Heart right ventricle (tissue), 16 donors: ENCODE data around the gene SEC23B. TPM values are rescaled to one million over a fixed set of nuclear protein-coding genes. Genes with fewer than 3 reads are reported as not detected.

Source experiments
- ATAC-seq, 8 donors: fragments of 200-7000 bp; cut with Tn5 transposase; one replicate each; pipeline ENCODE4 v1.9.1; 2020; ENCODE audit warnings: mild to moderate bottlenecking in 8 of 8, moderate library complexity in 8 of 8, moderate number of reproducible peaks in 1 of 8
- DNase-seq, 2 donors: peaks; one replicate each; pipeline ENCODE4 v3.0.0-alpha.2; 2020
- H3K27ac ChIP-seq, 10 donors: fragments of 200-600 bp; sonication (generic) in 2 of 10; one replicate each; pipeline versions ENCODE4 v1.5.0 to v1.8.0; 2020 to 2022; ENCODE audit warnings: mild to moderate bottlenecking in 3 of 10
- H3K27me3 ChIP-seq, 7 donors: fragments of 200-600 bp; one replicate each; pipeline ENCODE4 v1.8.0; 2021 to 2022; ENCODE audit warnings: mild to moderate bottlenecking in 2 of 7
- H3K36me3 ChIP-seq, 9 donors: fragments of 200-600 bp; sonication (generic) in 1 of 9; one replicate each; pipeline versions ENCODE4 v1.5.0 to v1.8.0; 2020 to 2022; ENCODE audit warnings: mild to moderate bottlenecking in 2 of 9
- H3K4me1 ChIP-seq, 9 donors: fragments of 200-600 bp; sonication (generic) in 1 of 9; one replicate each; pipeline versions ENCODE4 v1.5.0 to v1.8.0; 2020 to 2022; ENCODE audit warnings: mild to moderate bottlenecking in 4 of 9
- H3K4me3 ChIP-seq, 10 donors: fragments of 200-600 bp; sonication (generic) in 2 of 10; one replicate each; pipeline versions ENCODE4 v1.5.0 to v1.8.0; 2020 to 2022; ENCODE audit warnings: mild to moderate bottlenecking in 7 of 10, moderate library complexity in 2 of 10
- H3K9me3 ChIP-seq, 11 donors: fragments of 200-600 bp in 10 of 11; sonication (generic) in 2 of 11; one replicate each; pipeline versions ENCODE4 v1.5.0 to v1.8.0; 2013 to 2022; ENCODE audit warnings: mild to moderate bottlenecking in 2 of 11, control low read depth in 1 of 11, moderate library complexity in 1 of 11
- WGBS, 2 donors: extraction: QIAGEN DNeasy Blood & Tissue Kit; methylation state at CpG; one replicate each; pipeline ENCODE4 v1.1.7; 2013; ENCODE audit warnings: inconsistent platforms in 1 of 2; 5-methylcytosine and 5-hydroxymethylcytosine counted together
- intact Hi-C, 10 donors: fragments of 100-400 bp; cut with DNase I; formaldehyde crosslinking; loops; one replicate each; pipeline versions ENCODE4 v1.11.1 to v1.14.2; 2022
- polyA plus RNA-seq, 2 donors: library from polyadenylated mRNA; stranded (reverse); fragments of 200-250 nt; gene quantifications; one replicate each; pipeline ENCODE4 v1.2.3, GENCODE V29; 2013
- total RNA-seq, 10 donors: library from RNA; stranded (reverse); fragmentation: NEBNext Ultra II Directional in 3 of 10; extraction: Animal tissue kit (Norgen Biotek cat#: 25700) in 3 of 10; gene quantifications; one replicate each; pipeline versions ENCODE4 v1.2.1 to v1.2.4, GENCODE V29; 2021 to 2023
- TF ChIP-seq, protein P1 (sequence below), 9 donors: fragments of 200-600 bp; sonication (generic) in 2 of 9; IDR thresholded peaks; one replicate each; pipeline versions ENCODE4 v1.5.0 to v1.8.0; 2021 to 2022; ENCODE audit warnings: antibody characterized with exemption in 9 of 9, mild to moderate bottlenecking in 5 of 9, moderate library complexity in 1 of 9
- donor health status: Arrhythmogenic right ventricular cardiomyopathy.
- donor health status: ischemic (EF 13 %, LVEDD 7.1; RV severe dilation, severe dysfunction).
- donor health status: healthy with polysubstance abuse.
- donor health status: DM: no; HTN: yes; CAD: no.
- donor health status: DM: no; HTN: no; CAD: no.
- donor health status: ischemic (EF 25% LVEDD 6.9; RV normal size, moderate dysfunction).
- donor health status: ischemic (EF 25% LVEDD 5.7; RV mildly dilated, moderate dysfunction).
- donor health status: healthy.
- donor health status: DM: yes; HTN: yes; CAD: no.
- donor health status: Ischemic cardiomyopathy.
- donor health status: ischemic (EF 35%, LVEDD 5.7; RV mildly dilated, moderate dysfunction).
- donor health status: nonischemic (EF 11% LVEDD 7.7; RV severe dilation, severe dysfunction).
- donor health status: DM: yes; HTN: yes; CAD: no.
- donor health status: PGD.
- donor health status: ischemic (EF 29% LVEDD 5.4; RV normal size, mild dysfunction).
- donor health status: nonischemic (EF 23%, LVEDD 6.1; RV moderate dilation, normal function).

SEC23B gene
- total and polyA plus RNA-seq, 12 donors, result 2.6 to 20.5 (median 10.6) TPM

DNA sequence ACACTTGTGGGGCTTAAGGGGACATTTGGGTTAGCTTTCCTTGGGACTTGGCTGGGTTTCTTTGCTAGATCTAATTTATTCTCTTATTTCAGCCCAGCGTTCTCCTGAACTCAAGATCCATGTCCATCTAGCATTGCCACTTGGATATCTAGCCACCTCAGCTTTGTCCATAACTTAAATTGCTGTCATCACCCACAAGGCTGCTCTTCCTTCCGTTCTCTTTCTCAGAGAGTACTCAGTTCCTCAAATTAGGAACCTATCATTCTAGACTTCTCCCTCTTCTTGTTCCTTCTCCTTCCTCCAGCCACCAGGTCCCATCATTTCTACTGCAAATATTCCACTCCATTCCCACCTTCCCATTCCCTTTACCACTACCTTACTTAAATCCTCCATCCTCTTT, 63.8 kb downstream of the SEC23B start:
- no peak overlapping the region for H3K27ac ChIP-seq
- 94 to 97% methylated on average over 2 of the region's 2 CpGs for WGBS, 2 donors
- peaks cover 0 to 32% (median 0%) of the 10 kb centered on the region in 9 donors for H3K36me3 ChIP-seq
- DNase-seq (no peak), ATAC-seq (no peak)
- H3K4me1 ChIP-seq, result peaks cover 0 to 16% (median 10%) of the 10 kb centered on the region in 9 donors
- H3K4me3 ChIP-seq, result no peak overlapping the region
- TF ChIP-seq, protein P1, sequence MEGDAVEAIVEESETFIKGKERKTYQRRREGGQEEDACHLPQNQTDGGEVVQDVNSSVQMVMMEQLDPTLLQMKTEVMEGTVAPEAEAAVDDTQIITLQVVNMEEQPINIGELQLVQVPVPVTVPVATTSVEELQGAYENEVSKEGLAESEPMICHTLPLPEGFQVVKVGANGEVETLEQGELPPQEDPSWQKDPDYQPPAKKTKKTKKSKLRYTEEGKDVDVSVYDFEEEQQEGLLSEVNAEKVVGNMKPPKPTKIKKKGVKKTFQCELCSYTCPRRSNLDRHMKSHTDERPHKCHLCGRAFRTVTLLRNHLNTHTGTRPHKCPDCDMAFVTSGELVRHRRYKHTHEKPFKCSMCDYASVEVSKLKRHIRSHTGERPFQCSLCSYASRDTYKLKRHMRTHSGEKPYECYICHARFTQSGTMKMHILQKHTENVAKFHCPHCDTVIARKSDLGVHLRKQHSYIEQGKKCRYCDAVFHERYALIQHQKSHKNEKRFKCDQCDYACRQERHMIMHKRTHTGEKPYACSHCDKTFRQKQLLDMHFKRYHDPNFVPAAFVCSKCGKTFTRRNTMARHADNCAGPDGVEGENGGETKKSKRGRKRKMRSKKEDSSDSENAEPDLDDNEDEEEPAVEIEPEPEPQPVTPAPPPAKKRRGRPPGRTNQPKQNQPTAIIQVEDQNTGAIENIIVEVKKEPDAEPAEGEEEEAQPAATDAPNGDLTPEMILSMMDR (IDR thresholded peaks at IDR 0.05), result no peak
- H3K27me3 ChIP-seq, result no peaks in the 10 kb centered on the region
- no peaks in the 10 kb centered on the region for H3K9me3 ChIP-seq
- intact Hi-C loops, result no loop called here

DNA sequence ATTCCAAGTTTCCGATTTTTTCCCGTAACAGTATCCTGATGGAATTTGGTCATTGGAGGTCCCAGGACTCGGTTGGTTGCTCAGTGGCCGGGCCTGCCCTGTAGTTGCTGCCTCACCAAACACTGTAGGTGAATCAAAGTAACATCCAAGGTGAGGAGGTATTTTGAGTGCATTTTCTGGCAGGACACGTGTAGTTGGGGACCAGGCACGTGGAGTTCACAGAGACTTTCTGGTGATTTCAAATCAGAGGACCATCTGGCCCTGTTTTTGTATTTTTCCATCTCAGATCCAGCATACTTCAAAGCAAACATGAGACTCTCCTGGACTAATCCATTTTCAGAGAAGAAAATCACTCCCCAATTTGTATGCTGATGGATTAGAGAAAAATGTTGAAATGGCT, 70.2 kb downstream of the SEC23B start:
- ATAC-seq, result no peak
- intact Hi-C loops, result no loop called here
- Histone ChIP-seq H3K27me3 (no peaks in the 10 kb centered on the region), H3K4me1 (no peaks in the 10 kb centered on the region), H3K27ac (no peak overlapping the region), H3K4me3 (no peak overlapping the region), H3K9me3 (no peaks in the 10 kb centered on the region), H3K36me3 (no peaks in the 10 kb centered on the region)
- DNase-seq, result no peak
- WGBS, 2 donors, result 78 to 89% methylated on average over 6 of the region's 6 CpGs
- TF ChIP-seq, protein P1 (IDR thresholded peaks at IDR 0.05), result no peak

DNA sequence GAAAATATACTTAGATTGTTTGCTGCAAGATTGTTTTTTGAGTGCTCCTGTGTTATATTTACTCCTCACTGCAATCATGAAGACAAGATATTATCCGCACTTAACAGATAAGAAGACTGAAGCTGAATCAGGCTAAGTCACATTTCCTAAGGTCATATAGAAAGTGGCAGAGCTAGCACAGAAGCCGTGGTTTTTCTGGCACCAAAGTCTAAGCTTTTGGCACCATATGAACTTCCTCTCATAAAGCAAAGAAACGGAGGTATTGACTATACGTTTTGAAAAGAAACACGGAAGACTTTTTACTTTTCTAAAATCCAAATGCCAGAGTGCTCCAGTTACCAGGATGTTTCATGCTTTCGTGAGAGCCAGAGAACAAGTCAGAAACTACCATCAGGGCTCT, 70.8 kb downstream of the SEC23B start:
- WGBS, 2 donors, result 58 to 63% methylated on average over 6 of the region's 6 CpGs
- intact Hi-C loops, result no loop called here
- Histone ChIP-seq H3K36me3 (no peaks in the 10 kb centered on the region), H3K4me1 (no peaks in the 10 kb centered on the region), H3K4me3 (no peak overlapping the region), H3K27ac (no peak overlapping the region), H3K27me3 (no peaks in the 10 kb centered on the region), H3K9me3 (no peaks in the 10 kb centered on the region)
- TF ChIP-seq, protein P1 (IDR thresholded peaks at IDR 0.05), result no peak
- DNase-seq (no peak), ATAC-seq (no peak)

DNA sequence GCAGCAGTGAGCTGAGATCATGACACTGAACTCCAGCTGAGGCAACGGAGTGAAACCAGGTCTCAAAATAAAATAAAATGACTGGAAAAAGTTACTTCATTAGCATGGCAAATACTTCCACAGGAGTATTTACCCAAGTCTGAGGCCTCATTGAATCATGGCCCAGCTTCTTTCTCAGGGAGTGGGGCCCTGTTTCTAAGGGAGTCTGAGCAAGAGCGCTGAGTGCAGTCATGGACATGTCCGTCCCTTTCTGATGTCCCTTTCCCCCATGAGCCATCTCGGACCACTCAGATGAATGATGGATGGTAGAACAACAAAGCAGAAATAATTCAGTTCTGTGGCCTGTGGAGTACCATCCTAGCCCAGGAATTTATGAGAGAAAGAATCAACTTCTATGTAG, 72.3 kb downstream of the SEC23B start:
- H3K27me3 ChIP-seq, result no peaks in the 10 kb centered on the region
- no peak for DNase-seq
- no peaks in the 10 kb centered on the region for H3K4me1 ChIP-seq
- no peaks in the 10 kb centered on the region for H3K9me3 ChIP-seq
- TF ChIP-seq, protein P1 (IDR thresholded peaks at IDR 0.05), result no peak
- intact Hi-C loops, result no loop called here
- H3K4me3 ChIP-seq, result no peak overlapping the region
- ATAC-seq, result no peak
- WGBS, 2 donors, result 87 to 90% methylated on average over 4 of the region's 4 CpGs
- no peaks in the 10 kb centered on the region for H3K36me3 ChIP-seq
- H3K27ac ChIP-seq, result no peak overlapping the region
